HG02885 (cell line): ENCODE data around the gene ADGRD2.

Source experiments
- ATAC-seq: cut with Tn5 transposase; IDR thresholded peaks from one replicate; pipeline ENCODE4 v1.9.1; 2021; ENCODE audit warnings: mild to moderate bottlenecking; ENCODE audit not compliant: unreplicated experiment, poor library complexity

Gene ADGRD2

GRCh38 chr9:124526174-124526573 lies 75.9 kb downstream of the ADGRD2 start:
- ATAC-seq: no peak

- no peak for ATAC-seq
Observed at GRCh38 chr9:124527781-124528180, 77.5 kb downstream of the ADGRD2 start.
